AG09319 (cell line): ENCODE data around the gene RIN1.

Source experiments
- DNase-seq: peaks from one replicate; pipeline ENCODE4 v3.0.0-alpha.2; 2010; ENCODE audit warnings: low read depth; ENCODE audit errors: extremely low read depth
- CTCF ChIP-seq: IDR thresholded peaks from 2 replicates; pipeline ENCODE4 v1.5.1; 2011; ENCODE audit warnings: low read depth, mild to moderate bottlenecking, inconsistent platforms, low read length, moderate library complexity

The RIN1 gene

GRCh38 chr11:66282468-66283455 is 53.5 kb downstream of the RIN1 start:
- DNase-seq, result peak; percentile 83
- peak; percentile 95 for TF ChIP-seq CTCF
